ENCODE data around the gene MEF2D.

MEF2D gene

DNA sequence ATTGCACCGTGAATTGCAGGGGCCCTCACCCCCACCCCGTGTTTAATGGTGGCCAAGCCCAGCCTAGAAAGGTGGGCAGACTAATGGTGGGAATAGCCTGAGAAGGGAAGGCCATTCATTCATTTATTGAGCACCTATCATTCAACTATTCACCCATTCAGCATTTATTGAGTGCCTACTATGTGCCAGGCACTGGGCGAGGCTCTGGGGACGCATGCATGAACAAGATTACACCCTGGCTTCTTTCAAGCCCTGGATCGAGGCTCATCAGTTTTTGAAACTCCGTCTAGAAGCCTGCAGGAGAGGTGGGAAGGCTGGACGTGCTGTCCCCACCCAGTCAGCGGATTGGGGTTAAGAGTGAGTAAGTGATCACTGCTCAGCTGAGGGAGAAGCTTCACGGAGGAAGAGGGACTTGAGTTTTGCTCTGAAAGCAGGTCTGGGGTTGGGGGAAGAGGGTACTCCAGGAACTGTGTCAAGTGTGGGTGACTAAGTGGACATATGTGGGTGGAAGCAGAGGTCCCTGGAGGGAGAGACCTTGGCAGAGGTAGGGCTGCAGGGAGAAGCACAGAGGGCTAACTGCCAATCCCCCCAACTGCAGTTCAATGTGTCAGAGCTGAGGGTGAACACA lies 35.6 kb downstream of the MEF2D start:
- Mint-ChIP-seq H3K36me3 (ENCODE audit: insufficient read depth) (peaks cover 58% of the 10 kb centered on the region), H3K27me3 (no peaks in the 10 kb centered on the region), H3K27ac (ENCODE audit: low read depth) (peak overlapping the region; percentile 41), H3K9me3 (no peaks in the 10 kb centered on the region), H3K4me1 (peaks cover 40% of the 10 kb centered on the region), H3K4me3 (peak overlapping the region; percentile 45)
- no peak for DNase-seq (ENCODE audit: low spot score in 2 of 2)
- ATAC-seq (replicated peaks; ENCODE audit: extremely low read depth, poor library complexity, severe bottlenecking): no peak

DNA sequence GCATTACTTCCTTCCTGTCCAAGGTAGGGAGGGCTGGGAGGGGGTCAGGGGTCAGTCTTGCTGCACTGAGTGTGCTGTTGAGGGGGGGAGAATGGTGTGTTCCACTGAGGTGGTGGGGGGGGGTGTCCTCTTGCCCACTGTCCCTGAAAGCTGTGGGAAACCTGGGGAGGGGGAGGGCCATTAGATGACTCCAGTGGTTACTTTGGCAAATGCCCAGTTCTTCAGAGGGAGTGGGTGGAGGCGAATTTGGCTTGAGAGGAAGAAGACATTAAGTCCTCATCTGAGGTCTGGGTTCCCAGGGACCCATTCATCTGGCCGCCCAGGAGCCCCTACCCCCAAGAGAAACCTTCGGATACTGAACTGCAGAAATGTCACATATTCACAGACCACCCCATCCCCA lies 36.2 kb downstream of the MEF2D start:
- peaks cover 40% of the 10 kb centered on the region for H3K4me1 Mint-ChIP-seq
- no peak overlapping the region for H3K4me3 Mint-ChIP-seq
- DNase-seq (ENCODE audit: low spot score in 2 of 2) (no peak), ATAC-seq (replicated peaks; ENCODE audit: extremely low read depth, poor library complexity, severe bottlenecking) (no peak)
- no peaks in the 10 kb centered on the region for H3K27me3 Mint-ChIP-seq
- H3K27ac Mint-ChIP-seq (ENCODE audit: low read depth): peak overlapping the region; percentile 41
- no peaks in the 10 kb centered on the region for H3K9me3 Mint-ChIP-seq
- peaks cover 52% of the 10 kb centered on the region for H3K36me3 Mint-ChIP-seq (ENCODE audit: insufficient read depth)

DNA sequence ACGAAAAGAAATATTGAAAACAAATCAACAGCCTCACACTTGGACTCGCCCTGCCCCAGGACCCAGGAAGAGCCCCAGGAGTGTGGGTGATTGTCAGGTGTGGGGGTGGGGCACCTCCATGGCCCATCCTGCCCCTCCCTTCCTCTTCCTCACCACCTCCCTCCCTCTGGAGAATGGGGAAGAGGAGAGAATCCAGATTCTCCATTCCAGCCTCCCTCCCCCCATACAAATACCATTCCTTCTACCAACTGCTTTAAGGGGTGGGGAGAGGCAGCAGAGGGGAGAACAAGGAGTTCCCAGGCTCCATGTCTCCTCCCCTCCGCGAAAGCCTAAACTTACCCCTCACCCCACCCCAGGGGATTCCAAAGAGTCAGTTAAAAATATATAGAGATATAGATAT lies 36.7 kb downstream of the MEF2D start:
- H3K4me1 Mint-ChIP-seq: peaks cover 38% of the 10 kb centered on the region
- peak overlapping the region; percentile 68 for H3K27ac Mint-ChIP-seq (ENCODE audit: low read depth)
- no peaks in the 10 kb centered on the region for H3K9me3 Mint-ChIP-seq
- DNase-seq (ENCODE audit: low spot score in 2 of 2): no peak
- peaks cover 48% of the 10 kb centered on the region for H3K36me3 Mint-ChIP-seq (ENCODE audit: insufficient read depth)
- ATAC-seq (replicated peaks; ENCODE audit: extremely low read depth, poor library complexity, severe bottlenecking): no peak
- no peaks in the 10 kb centered on the region for H3K27me3 Mint-ChIP-seq
- no peak overlapping the region for H3K4me3 Mint-ChIP-seq

DNA sequence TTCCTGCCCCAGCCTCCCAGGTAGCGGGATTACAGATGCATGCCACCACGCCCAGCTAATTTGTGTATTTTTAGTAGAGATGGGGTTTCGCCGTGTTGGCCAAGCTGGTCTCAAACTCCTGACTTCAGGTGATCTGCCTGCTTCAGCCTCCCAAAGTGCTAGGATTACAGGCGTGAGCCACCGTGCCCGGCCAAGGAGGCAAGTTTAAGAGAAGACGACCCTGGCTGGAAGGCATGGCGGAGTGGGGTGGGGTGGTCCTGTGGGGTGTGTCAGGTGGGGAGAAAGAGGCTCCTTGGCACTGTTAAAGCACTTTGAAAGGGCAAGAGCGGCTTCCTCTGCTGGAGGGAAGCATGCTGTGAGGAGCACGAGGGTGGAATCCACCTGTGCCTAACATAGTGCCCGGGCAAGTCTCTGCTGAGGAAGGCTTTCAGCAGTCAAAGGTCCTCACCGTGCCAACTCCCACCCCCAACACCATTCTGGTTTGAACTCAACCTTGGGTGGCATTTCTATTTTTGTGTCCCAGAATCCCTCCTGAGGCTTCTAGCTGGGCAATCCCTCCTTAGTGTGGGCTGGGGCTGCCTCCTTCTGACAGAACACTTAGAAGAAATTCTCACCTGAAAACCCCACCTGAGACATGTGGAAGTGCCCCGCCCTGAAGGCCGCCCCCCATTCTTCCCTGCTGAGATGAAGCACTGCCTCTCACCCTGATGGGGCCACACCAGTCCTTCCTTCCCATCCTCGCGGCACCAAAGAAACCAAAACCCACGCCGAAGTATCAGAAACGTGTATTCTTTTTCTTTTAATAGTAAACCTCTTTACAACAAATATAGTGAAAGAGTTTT lies 37.4 kb downstream of the MEF2D start:
- Mint-ChIP-seq H3K36me3 (ENCODE audit: insufficient read depth) (peaks cover 41% of the 10 kb centered on the region), H3K27me3 (no peaks in the 10 kb centered on the region), H3K4me1 (peaks cover 34% of the 10 kb centered on the region), H3K4me3 (no peak overlapping the region), H3K27ac (ENCODE audit: low read depth) (peak overlapping the region; percentile 68), H3K9me3 (no peaks in the 10 kb centered on the region)
- no peak for DNase-seq (ENCODE audit: low spot score in 2 of 2)
- ATAC-seq (replicated peaks; ENCODE audit: extremely low read depth, poor library complexity, severe bottlenecking): no peak

DNA sequence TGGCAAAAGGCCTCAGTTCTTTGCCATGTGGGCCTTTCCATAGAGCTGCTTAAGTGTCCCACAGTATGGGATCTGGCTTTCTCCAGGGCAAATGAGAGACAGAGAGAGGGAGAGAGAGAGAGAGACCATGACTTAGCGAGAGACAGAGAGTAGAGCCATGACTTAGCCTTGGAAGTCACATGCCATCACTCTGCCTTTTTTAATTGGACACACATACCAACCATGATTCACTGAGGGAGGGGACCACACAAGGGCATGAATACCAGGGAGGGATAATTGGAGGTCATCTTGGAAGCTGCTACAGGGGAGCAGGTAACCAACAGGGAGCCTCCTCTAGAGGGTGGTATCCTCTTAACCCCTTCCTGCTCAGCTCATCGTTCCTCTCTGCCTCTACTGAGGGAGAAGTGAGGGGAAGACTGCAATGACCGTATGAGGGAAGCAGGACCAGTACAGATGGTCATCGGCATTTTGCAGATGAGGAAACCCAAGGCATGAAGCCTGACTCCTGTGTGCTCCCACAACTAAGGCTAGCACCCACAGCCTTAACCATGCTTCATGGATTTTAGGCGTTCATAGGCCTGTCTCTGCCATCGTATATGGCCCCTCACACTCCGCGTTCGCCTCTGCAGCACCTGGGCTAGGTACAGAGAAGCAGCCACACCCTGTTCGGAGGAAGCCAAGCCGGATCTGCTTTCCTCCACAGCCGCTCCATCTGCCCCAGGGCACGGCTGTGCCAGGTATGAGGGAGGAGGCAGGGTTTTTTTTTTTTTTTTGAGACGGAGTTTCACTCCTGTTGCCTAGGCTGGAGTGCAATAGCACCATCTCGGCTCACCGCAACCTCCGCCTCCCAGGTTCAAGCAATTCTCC lies 38.6 kb downstream of the MEF2D start:
- Mint-ChIP-seq H3K36me3 (ENCODE audit: insufficient read depth) (peaks cover 36% of the 10 kb centered on the region), H3K27me3 (no peaks in the 10 kb centered on the region), H3K9me3 (no peaks in the 10 kb centered on the region), H3K4me3 (no peak overlapping the region), H3K27ac (ENCODE audit: low read depth) (peak overlapping the region; percentile 5), H3K4me1 (peaks cover 33% of the 10 kb centered on the region)
- ATAC-seq (replicated peaks; ENCODE audit: extremely low read depth, poor library complexity, severe bottlenecking): no peak
- no peak for DNase-seq (ENCODE audit: low spot score in 2 of 2)

DNA sequence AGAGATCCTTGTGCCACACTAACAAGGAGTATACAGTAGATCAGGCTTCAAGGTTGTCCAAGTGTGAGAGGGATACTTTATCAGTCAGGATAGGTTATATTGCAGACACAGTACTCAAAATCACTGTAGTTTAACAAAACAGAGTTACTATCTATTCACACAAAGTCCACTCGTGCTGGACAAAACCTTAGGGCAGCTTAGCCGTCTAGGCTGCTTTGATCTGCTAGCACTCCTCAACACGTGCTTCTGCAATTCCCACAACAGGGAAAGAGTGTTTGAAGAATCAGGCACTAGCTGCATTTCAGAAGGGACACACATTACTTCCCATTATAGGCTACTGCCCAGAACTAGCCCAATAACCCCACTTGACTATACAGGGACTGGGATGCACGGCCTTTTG lies 39.5 kb downstream of the MEF2D start:
- Mint-ChIP-seq H3K9me3 (no peaks in the 10 kb centered on the region), H3K27ac (ENCODE audit: low read depth) (peak overlapping the region; percentile 5), H3K27me3 (no peaks in the 10 kb centered on the region), H3K4me3 (no peak overlapping the region), H3K4me1 (peaks cover 38% of the 10 kb centered on the region), H3K36me3 (ENCODE audit: insufficient read depth) (peaks cover 38% of the 10 kb centered on the region)
- ATAC-seq (replicated peaks; ENCODE audit: extremely low read depth, poor library complexity, severe bottlenecking): no peak
- no peak for DNase-seq (ENCODE audit: low spot score in 2 of 2)

DNA sequence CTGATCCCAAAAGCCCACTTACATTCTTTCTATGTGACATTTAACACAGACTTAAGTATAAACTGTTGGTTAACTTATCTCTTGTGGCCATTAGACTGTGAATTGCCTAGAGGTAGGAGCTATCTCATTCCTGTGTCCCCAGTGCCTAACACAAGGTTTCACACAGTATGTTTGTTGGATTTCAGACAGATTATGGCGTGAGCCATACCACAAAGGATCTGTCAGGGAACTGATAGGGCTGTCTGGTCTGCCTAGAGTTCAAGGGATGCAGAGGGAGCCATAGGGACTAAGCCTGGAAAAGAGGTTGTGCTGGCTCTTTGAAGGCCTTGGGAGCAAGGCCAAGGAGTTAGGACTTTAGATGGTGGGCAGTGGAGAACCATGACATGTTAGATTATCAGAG lies 40.0 kb downstream of the MEF2D start:
- ATAC-seq (replicated peaks; ENCODE audit: extremely low read depth, poor library complexity, severe bottlenecking): no peak
- no peak for DNase-seq (ENCODE audit: low spot score in 2 of 2)
- H3K9me3 Mint-ChIP-seq: no peaks in the 10 kb centered on the region
- H3K27me3 Mint-ChIP-seq: no peaks in the 10 kb centered on the region
- peaks cover 33% of the 10 kb centered on the region for H3K4me1 Mint-ChIP-seq
- H3K36me3 Mint-ChIP-seq (ENCODE audit: insufficient read depth): peaks cover 34% of the 10 kb centered on the region
- no peak overlapping the region for H3K4me3 Mint-ChIP-seq
- H3K27ac Mint-ChIP-seq (ENCODE audit: low read depth): no peak overlapping the region

DNA sequence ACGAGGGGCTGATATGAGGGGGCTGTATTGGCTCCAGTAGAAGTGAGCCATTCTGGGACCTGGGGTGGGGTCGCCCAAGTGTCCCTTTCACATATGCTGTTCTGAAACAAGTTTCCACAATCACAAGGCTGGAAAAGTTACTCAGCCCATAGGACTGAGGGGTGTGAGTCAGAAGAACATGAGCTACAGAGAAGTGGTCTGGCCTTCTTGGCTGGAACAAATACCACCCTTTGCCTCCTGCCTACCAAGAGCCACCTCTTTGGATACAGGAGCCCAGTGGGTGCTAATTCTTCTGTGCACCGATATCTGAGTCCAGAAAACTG lies 42.4 kb downstream of the MEF2D start:
- no peaks in the 10 kb centered on the region for H3K27me3 Mint-ChIP-seq
- no peaks in the 10 kb centered on the region for H3K9me3 Mint-ChIP-seq
- no peak for DNase-seq (ENCODE audit: low spot score in 2 of 2)
- no peak overlapping the region for H3K27ac Mint-ChIP-seq (ENCODE audit: low read depth)
- peaks cover 19% of the 10 kb centered on the region for H3K36me3 Mint-ChIP-seq (ENCODE audit: insufficient read depth)
- H3K4me3 Mint-ChIP-seq: no peak overlapping the region
- H3K4me1 Mint-ChIP-seq: peaks cover 19% of the 10 kb centered on the region
- no peak for ATAC-seq (replicated peaks; ENCODE audit: extremely low read depth, poor library complexity, severe bottlenecking)

DNA sequence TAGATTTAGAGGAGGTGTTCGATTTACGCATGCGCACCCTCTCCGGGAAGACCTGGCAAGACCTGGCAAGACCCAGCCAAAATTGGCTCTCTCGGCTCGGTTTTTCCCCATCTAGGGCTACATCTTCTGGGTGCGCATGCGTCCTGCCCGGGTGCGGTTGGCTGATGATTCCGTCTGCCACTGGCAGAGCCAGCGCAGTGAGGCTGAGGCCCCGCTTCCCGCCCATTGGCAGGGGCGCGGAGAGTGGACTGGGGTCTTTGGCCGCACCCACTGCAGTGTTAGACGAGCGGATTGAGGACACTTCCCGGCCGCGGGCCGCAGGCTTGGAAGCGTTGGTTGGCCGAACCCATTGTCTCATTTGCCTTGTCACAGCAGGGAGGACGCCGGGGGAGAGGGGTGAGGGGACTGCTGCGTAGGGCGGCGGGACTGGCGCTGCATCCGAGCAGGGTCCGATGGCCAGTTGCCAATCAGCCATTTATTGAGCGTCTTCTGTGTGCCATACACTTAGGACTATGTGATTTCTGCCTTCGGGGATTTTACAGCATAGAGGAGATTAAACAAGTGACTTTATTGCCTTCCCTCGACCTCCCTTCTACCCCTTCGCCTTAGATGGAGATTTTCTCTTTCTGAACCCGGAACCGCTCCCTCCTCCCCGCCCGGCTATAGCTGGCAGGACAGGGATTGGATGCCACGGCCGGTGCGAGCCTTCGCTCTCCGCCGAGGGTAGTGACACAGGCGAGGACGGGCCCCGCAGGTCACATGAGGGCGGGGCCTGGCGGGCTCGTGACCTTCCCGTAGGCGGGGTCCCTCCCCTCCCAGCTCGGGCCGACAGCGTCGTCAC lies 43.7 kb downstream of the MEF2D start:
- H3K4me3 Mint-ChIP-seq: peak overlapping the region; percentile 91
- ATAC-seq (replicated peaks; ENCODE audit: extremely low read depth, poor library complexity, severe bottlenecking) (peak; percentile 86), DNase-seq (ENCODE audit: low spot score in 2 of 2) (peak; percentile 91 to 94)
- peaks cover 18% of the 10 kb centered on the region for H3K4me1 Mint-ChIP-seq
- no peaks in the 10 kb centered on the region for H3K27me3 Mint-ChIP-seq
- no peaks in the 10 kb centered on the region for H3K9me3 Mint-ChIP-seq
- H3K36me3 Mint-ChIP-seq (ENCODE audit: insufficient read depth): peaks cover 12% of the 10 kb centered on the region
- peak overlapping the region; percentile 99 for H3K27ac Mint-ChIP-seq (ENCODE audit: low read depth)

DNA sequence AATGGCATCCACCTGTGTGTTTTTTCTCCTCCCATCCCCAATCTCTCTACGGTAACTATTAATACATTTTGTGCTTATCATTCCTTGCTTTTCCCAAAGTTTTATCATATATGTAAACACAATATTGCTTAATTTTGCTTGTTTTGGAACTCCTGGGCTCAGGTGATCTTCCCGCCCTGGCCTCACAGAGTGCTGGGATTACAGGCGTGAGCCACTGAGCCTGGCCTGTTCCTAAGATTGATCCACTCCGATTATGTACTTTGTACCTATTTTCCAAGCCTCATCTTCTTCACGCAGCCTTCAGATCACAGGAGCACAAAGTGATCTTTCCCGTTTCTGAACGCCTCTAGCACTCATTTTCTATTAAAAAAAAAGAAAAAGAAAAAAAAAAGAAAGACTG lies 45.2 kb downstream of the MEF2D start:
- Mint-ChIP-seq H3K4me3 (no peak overlapping the region), H3K9me3 (no peaks in the 10 kb centered on the region), H3K27me3 (no peaks in the 10 kb centered on the region), H3K4me1 (peaks cover 13% of the 10 kb centered on the region), H3K36me3 (ENCODE audit: insufficient read depth) (peaks cover 12% of the 10 kb centered on the region), H3K27ac (ENCODE audit: low read depth) (no peak overlapping the region)
- DNase-seq (ENCODE audit: low spot score in 2 of 2): no peak
- ATAC-seq (replicated peaks; ENCODE audit: extremely low read depth, poor library complexity, severe bottlenecking): no peak

DNA sequence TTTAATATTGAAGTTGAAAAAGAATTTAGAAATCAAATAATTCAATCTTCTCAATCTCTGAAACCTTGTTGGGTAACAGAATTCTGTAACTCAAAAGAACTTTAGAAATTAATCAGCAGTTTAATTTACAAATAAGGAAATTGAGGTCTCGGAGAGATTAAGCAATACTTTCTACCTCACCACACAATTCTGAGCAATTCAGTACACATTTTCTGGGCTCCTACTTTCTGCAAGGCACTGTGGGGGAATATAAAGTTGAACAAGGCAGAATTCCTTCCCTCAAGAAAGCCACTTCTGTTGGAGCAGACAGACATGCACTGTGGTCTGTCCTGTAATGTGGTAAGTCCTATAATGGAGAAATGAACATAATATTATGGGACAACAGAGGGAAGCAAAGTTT lies 47.7 kb downstream of the MEF2D start:
- H3K4me3 Mint-ChIP-seq: no peak overlapping the region
- DNase-seq (ENCODE audit: low spot score in 2 of 2): no peak
- H3K9me3 Mint-ChIP-seq: no peaks in the 10 kb centered on the region
- peaks cover 12% of the 10 kb centered on the region for H3K36me3 Mint-ChIP-seq (ENCODE audit: insufficient read depth)
- H3K27me3 Mint-ChIP-seq: no peaks in the 10 kb centered on the region
- no peak overlapping the region for H3K27ac Mint-ChIP-seq (ENCODE audit: low read depth)
- peaks cover 13% of the 10 kb centered on the region for H3K4me1 Mint-ChIP-seq
- ATAC-seq (replicated peaks; ENCODE audit: extremely low read depth, poor library complexity, severe bottlenecking): no peak

DNA sequence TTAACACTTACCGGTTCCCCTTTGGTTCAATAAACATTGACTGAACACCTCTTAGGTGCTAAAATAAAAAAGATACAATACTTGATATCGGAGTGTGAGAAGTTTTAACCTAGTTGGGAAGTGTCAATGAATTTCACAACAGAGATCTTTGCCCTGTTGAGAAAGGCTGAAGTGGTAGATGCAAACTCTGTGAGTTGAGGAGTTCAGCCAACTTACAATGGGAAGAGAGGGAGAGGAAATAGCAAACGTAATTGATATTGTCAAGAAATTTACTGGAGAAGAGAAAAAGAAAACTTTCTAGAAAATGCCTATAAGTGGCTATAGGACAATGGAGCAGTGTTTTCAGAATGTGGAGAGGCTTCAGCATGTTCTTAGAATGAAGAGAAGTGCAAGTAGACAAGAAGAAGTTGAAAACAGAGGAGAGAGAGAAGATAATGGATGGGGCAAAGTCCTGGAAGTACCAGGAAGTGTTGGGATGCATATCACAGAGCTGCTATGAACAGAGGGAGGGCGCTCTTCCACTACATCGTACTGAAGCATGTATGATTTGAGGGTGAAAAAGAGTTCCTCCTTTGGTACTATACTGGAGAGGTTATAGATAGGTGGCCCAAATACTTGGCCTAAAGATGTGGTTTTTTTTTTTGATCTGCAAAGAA lies 48.9 kb downstream of the MEF2D start:
- ATAC-seq (replicated peaks; ENCODE audit: extremely low read depth, poor library complexity, severe bottlenecking) (no peak), DNase-seq (ENCODE audit: low spot score in 2 of 2) (no peak)
- no peak overlapping the region for H3K27ac Mint-ChIP-seq (ENCODE audit: low read depth)
- H3K9me3 Mint-ChIP-seq: no peaks in the 10 kb centered on the region
- peaks cover 6% of the 10 kb centered on the region for H3K4me1 Mint-ChIP-seq
- no peak overlapping the region for H3K4me3 Mint-ChIP-seq
- H3K27me3 Mint-ChIP-seq: peaks cover 5% of the 10 kb centered on the region
- peaks cover 5% of the 10 kb centered on the region for H3K36me3 Mint-ChIP-seq (ENCODE audit: insufficient read depth)

Measured in central memory CD8-positive, alpha-beta T cell (primary cell).